Fibroblast of pulmonary artery (primary cell): ENCODE results near the gene GUCY2C.
"Not testable (repeated sequence)": the region's sequence is repeated elsewhere in the genome, so short reads cannot be mapped to it uniquely, and the experiment has no call there.

Experiments used
- DNase-seq: peaks from one replicate; pipeline ENCODE4 v3.0.0-alpha.2; 2010; ENCODE audit warnings: low read depth
- H3K4me3 ChIP-seq: replicated peaks from 2 replicates; pipeline ENCODE4 v1.5.1; 2011; ENCODE audit warnings: low read depth, mild to moderate bottlenecking, control low read depth, low read length, moderate library complexity
- TF ChIP-seq, protein P1 (sequence below): IDR thresholded peaks from 2 replicates; pipeline ENCODE4 v1.5.1; 2011; ENCODE audit warnings: mild to moderate bottlenecking, control low read depth, low read length, inconsistent platforms; ENCODE audit errors: missing control alignments

GUCY2C gene

DNA sequence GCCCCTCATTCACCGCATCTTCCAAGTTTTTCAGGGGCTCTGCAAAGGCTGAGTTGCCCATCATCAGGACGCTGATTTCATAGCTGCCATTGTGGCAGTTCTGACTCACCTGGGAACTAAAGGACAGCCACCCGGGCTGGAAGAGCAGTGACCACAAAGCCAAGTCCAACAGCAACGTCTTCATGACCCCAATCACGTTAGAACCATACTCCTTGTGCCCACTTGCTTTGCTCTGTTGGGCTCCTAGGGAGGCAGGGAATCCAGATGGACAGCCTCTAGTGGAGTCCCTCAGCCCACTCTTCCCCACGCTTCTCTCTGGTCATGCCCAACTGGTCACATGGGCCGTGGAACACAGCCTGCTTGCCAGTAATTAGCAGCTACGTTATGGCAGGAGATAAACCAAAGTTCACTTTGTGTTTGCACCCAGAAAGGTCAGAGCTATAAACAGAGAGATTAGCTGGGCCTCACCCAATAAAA, at the start of gene GUCY2C:
TSS of gene GUCY2C (minus strand) at position 335 of the 477 bp plus-strand sequence. CDS start at position 184, 151 bp downstream.
- no peak for DNase-seq
- TF ChIP-seq, protein P1, sequence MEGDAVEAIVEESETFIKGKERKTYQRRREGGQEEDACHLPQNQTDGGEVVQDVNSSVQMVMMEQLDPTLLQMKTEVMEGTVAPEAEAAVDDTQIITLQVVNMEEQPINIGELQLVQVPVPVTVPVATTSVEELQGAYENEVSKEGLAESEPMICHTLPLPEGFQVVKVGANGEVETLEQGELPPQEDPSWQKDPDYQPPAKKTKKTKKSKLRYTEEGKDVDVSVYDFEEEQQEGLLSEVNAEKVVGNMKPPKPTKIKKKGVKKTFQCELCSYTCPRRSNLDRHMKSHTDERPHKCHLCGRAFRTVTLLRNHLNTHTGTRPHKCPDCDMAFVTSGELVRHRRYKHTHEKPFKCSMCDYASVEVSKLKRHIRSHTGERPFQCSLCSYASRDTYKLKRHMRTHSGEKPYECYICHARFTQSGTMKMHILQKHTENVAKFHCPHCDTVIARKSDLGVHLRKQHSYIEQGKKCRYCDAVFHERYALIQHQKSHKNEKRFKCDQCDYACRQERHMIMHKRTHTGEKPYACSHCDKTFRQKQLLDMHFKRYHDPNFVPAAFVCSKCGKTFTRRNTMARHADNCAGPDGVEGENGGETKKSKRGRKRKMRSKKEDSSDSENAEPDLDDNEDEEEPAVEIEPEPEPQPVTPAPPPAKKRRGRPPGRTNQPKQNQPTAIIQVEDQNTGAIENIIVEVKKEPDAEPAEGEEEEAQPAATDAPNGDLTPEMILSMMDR, result no peak
- no peak within 1 kb of the TSS for H3K4me3 ChIP-seq

DNA sequence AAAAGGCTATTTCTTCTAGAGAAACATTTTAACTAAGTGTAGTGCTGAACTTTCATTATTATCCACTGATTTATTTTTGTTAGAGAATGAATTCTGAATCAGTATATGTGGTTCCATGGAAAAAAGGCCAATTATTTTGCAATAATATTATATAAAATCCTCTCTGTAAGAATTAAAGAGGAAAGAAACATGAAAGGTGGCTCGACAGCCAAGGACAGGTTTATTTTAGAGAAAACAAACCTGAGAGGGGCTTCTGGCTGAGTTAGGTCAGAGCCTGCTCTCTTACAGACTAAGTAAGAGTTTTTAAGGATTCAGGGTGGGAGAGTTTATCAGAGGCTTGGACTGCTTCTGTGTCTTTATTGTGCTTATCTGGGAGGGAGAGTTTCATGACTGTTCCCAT, 46.7 kb upstream of the GUCY2C start:
- H3K4me3 ChIP-seq, result no peak overlapping the region
- DNase-seq, result no peak
- TF ChIP-seq, protein P1, result no peak

DNA sequence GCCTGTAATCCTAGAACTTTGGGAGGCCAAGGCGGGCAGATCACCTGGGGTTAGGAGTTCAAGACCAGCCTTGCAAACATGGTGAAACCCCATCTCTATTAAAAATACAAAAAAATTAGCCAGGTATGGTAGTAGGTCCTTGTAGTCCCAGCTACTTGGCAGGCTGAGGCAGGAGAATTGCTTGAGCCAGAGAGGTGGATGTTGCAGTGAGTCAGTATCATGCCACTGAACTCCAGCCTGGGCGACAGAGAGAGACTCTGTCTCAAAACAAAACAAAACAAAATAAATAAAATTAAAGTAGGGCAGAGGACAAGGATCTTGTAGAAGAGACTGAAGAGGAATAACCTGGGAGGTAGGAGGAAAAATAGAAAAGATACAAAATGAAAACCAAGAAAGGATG, 45.5 kb upstream of the GUCY2C start:
- H3K4me3 ChIP-seq, result no peak overlapping the region
- TF ChIP-seq, protein P1, result no peak
- no peak for DNase-seq

DNA sequence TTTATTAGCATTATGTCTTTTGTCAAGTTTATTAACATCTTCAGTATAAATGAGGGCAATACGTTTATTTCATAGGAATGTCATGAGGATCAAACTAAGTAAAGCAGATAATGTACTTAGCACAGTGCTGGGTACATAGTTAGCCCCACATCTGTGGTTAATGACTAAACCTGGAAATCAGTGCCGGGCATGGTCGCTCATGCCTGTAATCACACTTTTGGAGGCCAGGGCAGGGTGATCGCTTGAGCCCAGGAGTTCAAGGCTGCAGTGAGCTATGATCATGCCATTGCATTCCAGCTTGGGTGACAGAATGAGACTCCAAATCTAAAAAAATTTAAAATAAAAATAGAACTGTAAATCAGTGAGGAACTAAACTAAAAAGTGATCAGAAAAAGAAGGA, 44.8 kb upstream of the GUCY2C start:
- DNase-seq, result no peak
- TF ChIP-seq, protein P1, result no peak
- H3K4me3 ChIP-seq, result no peak overlapping the region

DNA sequence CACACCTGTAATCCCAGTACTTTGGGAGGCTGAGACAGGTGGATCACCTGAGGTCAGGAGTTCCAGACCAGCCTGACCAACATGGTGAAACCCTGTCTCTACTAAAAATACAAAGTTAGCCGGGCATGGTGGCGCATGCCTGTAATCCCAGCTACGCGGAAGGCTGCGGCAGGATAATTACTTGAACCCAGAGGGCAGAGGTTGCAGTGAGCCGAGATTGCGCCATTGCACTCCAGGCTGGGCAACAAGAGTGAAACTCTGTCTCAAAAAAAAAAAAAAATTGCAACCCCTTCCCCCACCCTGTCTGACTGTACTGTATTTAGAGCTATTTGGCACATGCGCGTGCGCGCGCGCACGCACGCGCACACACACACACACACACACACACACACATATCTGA, 40.0 kb upstream of the GUCY2C start:
- DNase-seq, H3K4me3 ChIP-seq: not testable (repeated sequence)

DNA sequence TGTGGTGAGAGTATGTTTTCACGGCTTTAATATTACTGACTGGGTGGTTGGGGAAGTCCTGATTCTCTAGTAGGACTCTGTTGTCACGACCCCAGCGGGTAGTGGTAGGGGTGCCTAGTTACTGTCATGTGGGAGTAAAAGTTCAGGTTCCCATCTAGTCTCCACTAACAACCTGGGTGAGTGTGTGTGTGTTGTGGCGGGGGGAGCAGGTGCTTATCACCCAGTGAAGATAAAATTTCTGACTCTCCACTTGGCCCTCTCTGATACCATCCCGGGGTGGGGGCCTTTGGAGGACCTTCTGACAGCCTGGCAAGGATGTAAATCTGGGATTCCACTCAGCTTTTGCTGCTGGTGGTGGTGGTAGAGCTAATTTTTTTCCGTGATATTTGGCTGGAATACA, 35.4 kb upstream of the GUCY2C start:
- H3K4me3 ChIP-seq, result no peak overlapping the region
- DNase-seq, result no peak
- TF ChIP-seq, protein P1, result no peak

DNA sequence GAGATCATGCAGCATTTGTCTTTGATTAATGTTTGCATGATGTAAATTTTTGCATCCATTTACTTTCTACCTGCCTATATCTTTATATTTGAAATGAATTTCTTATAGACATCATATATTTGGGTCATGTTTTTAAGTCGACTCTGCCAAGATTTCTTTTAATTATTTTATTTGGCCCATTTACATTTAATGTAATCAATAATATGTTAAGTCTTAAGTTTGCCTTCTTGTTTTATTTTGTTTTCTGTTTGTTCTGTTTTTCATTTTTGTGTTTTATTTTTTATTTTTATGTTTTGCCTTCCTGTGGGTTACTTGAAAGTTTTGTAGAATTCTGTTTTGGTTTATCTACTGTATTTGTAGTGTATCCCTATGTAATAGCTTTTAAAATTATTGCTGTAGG, 33.2 kb upstream of the GUCY2C start:
- DNase-seq, result no peak
- no peak overlapping the region for H3K4me3 ChIP-seq
- TF ChIP-seq, protein P1, result no peak
